ENCODE data around the gene DSE.

The DSE gene

DNA sequence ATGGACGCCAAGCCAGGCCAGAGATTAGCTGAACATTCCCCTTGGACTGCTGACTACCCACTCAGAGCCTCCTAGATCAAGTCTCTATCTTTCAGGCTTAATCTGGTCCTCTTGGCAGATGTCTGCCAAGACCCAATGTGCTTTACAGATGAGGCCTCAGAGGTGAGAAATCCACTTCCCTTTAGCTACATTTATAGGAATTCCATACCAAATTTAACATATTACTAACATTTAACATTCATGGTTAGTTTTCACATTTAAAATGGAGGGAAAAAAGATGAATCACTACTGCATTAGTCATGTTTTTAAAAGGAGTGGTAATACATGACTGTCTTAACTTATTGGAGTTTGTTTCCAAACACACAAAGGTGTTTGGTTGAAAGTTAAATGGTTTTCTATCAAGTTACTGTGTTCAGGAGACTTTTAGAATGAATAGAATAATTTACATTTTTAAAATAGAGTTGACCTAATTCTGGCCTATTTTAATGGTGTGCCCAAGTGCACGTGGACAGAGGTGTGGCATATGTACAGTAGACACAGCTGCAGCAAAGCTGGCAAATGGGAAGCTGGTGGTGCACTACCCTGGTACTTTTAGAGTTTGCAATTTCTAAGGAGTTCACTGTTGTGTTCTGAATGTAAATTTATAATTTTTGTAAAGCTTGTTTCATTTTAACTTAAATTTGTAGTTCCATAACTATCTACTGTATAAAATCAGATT, 48.5 kb downstream of the DSE start:
- DNase-seq = no peak

DNA sequence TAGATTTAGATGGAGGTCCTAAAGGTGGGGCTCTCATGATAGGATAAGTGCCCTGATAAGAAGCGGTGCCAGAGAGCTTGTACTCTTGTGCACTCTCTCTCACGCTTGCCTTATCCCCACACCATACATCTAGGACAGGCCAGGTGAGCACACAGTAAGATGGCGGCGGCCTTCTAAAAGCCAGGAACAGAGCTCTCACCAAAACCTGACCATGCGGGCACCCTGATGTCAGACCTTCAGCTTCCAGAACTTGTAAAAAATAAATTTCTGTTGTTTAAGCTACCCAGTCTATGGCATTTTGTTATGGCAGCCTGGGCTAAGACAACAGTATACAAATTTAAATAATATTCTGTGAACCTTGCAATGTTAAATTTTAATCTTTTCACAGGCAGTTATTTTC, 49.6 kb downstream of the DSE start:
- DNase-seq = no peak

DNA sequence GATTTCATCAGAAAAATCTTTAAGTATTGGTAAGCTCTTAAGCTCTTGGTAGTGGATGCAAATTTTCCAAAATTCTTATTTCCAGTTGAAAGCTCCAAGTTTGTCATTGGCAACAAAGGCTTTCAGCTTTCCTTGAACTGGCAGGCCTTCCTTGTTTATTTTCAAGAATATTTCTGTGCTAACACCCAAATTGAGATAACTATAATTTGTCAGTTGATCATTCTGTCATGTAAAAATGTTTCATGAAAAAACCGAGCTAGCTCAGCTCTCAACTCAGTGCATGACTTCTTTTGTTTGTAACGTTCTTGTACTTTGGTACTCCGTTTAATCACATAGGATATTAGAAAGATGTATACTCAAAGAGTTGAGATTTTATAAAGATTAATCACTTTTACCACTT, 51.5 kb downstream of the DSE start:
- DNase-seq = no peak

DNA sequence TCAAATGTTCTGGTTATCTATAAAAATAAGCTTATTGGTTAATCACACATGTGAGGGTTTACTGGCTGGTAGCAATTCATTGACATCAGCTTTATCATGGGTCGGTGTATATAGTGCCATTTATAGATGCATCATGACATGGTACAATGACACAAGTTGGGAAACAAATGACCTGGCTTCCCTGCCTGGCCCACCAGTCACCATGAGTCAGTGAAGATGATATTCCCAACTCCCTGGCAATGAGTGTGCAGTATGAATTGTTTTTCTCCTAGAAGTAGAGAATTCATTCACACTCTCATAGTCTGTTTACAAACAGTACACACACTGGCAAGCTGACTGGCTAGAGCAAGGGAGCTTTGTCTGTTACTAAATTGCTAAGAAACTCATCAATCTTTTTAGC, 53.3 kb downstream of the DSE start:
- no peak for DNase-seq

DNA sequence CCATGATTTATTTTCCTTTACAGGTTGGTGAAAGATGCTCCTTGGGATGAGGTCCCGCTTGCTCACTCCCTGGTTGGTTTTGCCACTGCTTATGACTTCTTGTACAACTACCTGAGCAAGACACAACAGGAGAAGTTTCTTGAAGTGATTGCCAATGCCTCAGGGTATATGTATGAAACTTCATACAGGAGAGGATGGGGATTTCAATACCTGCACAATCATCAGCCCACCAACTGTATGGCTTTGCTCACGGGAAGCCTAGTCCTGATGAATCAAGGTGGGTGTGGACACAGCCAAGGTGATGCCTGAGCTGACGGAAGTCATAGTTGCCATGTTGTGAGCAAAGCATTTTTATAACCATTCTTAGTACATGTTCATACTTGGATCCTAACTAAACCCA, 55.8 kb downstream of the DSE start:
- no peak for DNase-seq

DNA sequence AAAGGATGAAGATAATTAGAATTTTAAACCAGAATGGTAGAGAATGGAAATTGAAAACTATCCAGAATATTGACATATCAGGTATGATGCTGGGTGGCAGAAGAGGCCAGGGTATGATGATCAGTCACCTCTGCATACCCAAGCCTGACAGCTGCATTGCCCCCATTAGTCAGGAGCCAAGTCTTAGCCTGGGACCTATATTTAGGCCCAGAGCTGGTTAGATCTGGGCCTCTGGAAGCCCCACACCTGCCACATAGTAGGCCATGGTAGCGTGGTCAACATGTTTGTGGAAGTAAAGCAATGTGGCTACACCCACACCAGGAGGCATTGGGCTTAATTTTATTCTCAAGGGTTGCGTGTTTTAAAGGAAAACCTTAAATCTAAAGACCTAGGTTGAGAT, 58.4 kb downstream of the DSE start:
- no peak for DNase-seq

DNA sequence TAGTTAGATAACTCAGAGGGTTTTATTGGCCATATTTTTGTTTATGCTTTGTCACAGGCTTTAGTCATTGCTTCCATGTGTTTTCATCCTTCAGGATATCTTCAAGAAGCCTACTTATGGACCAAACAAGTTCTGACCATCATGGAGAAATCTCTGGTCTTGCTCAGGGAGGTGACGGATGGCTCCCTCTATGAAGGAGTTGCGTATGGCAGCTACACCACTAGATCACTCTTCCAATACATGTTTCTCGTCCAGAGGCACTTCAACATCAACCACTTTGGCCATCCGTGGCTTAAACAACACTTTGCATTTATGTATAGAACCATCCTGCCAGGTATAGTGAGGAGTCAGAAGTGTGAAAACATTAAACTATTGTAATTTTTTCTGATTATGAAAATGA, 60.1 kb downstream of the DSE start:
- no peak for DNase-seq

DNA sequence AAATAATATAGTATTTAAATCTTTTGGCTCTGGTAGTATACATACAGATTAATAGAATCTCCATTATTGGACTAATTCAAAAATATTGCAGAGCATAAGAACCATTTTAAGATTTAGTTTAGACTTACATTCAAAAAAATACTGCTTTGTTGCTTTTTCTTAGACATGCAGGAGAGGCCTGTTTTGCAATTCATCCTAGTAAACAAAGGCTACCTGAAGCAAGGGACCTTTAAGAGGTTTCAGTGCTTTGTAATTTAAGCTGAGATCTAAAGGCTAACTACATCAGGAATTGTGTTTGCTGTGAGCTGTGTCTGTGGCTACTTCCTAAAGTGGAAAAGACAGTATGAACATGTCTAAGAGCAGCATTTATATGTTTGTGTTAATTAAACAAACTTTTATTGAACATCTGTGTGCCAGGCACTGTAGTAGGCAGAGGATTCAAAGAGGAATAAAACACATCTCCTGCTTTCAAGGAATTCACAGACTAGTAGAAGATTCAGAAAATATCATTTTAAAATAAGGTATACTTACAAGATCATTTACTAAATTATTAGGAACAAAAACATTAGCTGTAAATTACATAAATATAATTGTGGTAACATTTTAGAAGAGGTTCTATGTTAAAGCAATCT, 61.3 kb downstream of the DSE start:
- no peak for DNase-seq

DNA sequence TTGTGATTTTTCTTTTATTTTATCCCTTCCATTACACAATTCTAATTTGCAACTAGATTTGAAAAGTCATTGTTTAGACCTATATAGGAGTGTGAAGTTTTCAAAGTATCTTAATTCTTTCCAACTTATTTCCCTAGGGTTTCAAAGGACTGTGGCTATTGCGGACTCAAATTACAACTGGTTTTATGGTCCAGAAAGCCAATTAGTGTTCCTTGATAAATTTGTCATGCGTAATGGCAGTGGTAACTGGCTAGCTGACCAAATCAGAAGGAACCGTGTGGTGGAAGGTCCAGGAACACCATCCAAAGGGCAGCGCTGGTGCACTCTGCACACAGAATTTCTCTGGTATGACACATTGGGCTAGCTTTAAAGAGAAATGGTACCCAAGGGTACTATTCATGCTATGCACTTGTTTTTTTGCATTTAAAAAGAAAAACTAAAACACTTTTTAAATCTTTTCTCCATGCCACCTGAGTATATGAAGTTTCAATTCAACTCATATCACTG, 62.5 kb downstream of the DSE start:
- DNase-seq = no peak

DNA sequence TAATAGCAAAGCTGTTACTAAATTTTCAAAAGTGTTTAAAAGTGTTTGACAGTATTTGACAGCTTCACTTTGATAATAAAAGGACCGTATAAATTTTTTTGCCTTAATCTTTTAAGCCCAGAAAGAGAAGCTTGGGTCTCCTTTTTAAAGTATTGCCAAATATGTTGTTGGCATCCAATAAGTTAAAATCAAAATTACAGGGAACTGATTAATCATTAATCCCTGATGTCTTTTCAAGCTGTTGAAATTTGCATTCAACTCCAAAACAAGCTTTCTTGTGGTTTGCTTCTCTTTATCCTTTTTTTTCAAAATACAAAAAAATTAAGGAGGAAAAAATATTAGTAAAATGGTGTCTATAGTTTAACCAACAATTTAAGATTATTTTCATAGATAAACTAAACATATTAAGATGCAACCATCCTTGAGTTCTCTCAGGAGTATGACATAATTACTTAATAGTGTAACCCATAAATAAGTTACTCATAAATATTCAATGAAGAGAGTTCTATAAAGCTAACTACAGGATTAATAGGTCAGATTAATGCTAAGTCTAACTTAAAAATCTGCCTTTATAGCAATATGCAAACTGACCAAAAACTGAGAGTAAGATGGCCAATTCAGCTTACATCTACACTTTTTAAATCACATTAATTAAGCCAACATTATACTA, 63.4 kb downstream of the DSE start:
- no peak for DNase-seq

DNA sequence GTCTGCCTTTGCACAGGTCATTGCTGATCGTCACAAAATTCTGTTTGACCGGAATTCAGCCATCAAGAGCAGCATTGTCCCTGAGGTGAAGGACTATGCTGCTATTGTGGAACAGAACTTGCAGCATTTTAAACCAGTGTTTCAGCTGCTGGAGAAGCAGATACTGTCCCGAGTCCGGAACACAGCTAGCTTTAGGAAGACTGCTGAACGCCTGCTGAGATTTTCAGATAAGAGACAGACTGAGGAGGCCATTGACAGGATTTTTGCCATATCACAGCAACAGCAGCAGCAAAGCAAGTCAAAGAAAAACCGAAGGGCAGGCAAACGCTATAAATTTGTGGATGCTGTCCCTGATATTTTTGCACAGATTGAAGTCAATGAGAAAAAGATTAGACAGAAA, 65.8 kb downstream of the DSE start:
- DNase-seq = no peak

DNA sequence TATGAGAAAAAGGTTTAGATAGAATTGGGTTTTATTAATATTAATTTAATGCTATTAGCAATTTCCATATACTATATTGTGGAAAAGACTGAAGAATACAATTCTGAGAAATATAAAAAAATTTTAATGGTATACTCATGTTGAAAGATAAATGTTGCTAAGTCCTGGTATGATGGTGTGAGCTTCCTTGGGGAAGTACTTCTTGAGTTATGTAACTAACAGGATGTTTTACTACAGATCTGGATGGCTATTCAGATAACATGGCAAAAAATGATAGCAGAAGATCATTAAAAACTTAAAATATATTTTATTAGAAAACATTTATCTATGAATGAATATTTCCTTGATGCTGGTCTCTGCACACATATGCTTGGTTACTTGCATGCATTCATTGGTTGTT, 66.9 kb downstream of the DSE start:
- no peak for DNase-seq

DNA sequence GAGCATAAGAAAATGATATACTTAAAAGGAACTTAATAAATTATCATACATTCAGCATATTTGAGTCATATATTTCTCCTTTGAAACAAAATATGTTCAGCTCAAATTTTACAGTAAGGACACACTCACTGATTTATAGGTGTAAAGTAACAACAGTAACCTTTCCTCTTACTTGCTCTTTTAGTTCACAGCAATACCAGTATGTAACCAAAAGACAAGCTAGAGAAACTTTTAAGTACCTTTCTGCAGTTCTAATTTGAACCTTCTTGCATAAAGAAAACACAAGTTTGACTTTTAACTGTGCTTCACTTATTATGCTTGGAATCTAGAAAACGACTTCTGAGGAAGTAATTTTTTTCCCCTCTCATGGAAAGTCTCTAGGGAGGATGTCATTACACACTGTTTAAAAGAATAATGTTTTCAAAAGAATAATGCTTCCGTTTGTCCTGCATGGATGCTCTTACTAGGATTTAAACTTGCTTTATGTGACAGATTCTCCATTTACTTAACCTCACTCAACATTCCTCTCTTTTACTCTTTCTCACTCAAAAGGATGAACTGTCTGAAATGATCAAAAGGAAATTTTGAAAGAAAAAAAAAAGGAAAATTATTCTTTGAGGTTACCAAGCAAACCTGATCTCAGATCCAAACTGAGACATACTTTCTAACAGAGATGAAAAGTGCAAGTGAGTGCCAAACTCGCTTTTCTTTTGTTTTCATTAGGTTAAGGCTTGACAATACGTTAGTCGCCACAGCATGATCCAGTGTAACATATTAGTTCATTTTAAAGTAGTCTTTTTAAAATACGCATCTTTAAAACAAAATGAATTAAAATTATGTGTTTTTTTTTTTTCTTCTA, 68.1 kb downstream of the DSE start:
- DNase-seq = no peak

DNA sequence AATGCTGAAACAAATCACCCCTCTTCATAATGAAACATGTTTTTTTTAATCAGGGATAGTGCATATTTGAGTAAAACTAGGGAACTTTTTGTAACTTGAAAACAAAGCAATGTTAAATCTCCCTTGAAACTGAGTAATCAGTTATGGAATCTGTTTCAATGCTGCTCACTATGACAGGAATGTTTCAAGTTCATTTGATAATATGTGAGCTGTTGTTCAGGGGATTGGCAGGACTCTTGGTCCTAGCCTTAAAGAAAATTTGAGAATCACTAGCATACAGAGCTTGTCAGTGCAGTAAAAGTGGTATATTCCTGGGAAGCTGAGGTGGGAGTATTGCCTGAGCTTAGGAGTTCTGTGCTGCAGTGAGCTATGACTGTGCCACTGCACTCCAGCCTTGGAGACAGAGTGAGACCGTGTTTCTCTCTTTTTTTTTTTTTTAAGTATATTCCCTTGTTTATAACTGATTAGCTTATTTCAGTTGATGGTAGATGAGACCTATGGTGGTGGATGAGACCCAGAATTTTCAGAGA, 68.8 kb downstream of the DSE start:
- DNase-seq = no peak

DNA sequence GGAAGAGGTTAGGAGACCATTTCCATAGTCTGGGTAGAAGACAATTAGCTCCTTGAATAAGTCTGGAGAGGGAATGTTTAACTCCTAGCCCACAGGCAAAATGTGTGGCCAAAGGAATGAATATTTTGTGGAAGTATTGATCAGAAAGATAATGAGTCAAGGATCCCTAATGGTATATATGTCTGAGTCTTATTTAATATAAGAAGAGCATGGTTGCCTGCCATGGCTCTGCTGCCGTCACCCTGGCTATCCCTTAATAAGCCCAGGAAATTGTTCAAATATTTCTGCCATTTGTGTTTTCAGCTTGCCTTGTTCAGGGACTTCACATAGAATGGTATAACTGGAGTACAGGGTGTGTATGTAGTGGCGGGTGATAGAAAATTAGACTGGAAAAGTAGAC, 72.4 kb downstream of the DSE start:
- DNase-seq = no peak

DNA sequence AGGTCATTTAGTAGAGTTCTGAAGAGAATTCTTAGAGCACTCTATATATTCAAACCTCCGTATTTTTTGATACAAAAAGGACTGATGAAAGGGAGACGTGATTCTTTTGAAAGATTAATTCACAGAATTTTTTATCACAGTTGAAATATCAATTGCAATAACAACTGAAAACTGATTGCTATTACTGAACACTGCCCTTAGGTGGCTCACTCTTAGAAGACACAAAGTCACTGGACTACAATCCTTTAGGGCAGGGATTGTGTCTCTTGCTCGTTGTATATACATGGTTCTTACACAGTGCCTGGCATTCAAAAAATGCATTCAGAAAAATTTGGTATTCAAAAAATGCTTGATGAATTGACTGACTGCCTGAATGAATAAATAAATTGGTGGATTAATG, 73.3 kb downstream of the DSE start:
- DNase-seq = no peak

DNA sequence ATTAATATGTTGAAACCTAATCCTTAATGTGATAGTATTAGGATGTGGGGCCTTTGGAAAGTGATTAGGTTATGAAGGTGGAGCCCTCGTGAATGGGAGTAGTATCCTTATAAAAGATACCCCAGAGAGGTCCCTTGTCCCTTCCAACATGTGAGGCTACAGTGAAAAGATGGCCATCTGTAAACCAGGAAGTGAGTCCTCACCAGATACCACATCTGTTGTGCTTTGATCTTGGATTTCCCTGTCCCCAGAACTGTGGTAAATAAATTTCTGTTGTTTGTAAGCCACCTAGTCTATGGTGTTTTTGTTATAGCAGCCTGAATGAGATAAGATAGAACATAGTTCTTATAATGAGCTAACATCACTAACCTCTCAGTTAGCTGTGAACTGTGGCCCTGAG, 73.8 kb downstream of the DSE start:
- DNase-seq = no peak

DNA sequence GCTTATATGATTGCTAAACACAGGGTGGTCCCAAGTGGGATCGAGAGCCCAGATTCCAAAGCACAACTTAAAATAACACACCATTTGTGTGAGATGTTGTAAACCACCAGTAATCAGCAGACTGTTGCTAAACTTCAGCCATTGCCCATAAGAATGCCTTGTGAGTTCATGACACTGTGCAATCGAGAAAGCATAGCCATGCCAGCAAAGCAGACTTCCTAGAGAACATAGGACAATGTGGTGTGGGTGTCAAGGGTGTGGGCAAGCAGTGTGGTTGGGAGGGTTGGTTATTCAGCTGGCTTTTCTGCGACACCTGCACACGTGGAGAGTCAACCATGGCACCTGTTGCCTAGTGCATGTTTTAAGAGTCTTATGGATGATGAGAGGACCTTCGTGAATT, 74.4 kb downstream of the DSE start:
- no peak for DNase-seq

DNA sequence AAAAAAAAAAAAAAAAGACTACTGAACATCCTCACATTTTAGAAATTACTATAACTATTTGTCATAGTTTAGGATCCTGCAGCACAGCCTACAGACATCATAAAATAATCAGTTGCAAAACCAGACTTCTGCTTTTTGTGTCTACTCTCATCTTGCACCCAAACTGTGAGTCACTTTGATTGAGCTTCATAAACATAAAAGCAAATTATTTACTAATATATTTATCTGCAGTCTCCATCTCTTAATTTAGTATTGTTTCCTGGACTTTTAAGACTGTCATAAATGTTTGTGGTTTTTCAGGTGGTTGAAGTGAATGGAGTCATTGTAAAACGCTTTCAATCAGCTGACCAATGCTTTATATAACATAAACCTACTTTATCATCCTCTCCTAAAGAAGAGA, 75.7 kb downstream of the DSE start:
- no peak for DNase-seq

DNA sequence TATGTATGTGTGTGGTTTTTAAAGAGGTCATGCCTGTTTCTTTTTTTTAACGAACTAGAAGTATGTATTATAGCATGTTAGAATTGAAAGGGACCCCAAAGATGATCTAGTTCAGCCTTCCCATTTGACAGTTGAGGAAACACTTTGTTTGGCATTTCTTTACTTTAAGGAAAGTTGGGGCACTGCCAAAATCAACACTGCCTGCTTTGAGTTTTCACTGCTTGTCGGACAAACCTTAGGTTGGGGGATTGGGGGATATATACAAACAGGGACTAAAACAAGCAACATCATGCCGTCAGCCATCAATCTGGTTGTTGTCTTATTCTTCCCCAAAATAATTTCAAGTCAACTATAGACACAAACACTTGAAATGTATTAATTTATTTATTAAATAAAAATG, 76.3 kb downstream of the DSE start:
- DNase-seq = no peak

DNA sequence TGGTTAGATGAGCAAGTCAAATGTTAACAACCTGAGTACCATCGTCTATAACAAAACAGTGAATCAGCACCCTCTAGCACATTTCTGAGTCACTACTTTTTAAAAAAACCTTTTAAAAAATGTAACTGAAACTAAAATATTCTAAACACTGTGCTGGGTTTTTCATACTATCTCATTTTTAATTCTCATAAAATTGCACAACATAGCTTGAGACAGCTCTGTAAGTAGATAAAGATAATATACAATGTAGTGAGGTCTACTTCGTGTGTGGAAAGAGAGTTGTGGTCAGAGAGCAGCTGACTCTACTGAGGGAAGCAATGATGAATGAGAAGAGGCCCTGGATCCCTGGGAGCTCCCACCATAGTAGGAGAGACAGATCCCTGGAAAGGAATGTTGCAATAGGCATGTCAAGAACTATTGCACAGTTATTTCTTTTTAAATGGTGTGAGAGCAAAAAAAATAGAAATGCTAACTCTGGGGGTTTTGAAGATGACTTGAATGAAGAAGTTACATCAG, 76.8 kb downstream of the DSE start:
- no peak for DNase-seq

DNA sequence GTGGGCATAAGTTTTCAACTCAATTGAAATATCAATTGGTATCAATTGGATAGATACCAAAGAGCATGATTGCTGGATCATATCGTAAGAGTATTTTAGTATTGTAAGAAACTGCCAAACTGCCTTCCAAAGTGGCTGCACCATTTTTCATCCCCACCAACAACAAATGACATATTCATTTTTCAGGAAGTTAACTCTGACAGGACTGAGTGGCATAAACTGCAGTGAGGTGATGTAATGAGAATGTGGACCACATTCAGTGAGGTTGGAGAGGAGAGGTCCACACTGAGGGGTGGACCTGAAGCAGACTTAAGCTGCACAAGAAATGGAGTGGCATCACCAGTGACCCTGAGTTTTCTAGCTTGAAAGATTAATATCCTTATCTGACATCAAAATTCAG, 78.8 kb downstream of the DSE start:
- no peak for DNase-seq

DNA sequence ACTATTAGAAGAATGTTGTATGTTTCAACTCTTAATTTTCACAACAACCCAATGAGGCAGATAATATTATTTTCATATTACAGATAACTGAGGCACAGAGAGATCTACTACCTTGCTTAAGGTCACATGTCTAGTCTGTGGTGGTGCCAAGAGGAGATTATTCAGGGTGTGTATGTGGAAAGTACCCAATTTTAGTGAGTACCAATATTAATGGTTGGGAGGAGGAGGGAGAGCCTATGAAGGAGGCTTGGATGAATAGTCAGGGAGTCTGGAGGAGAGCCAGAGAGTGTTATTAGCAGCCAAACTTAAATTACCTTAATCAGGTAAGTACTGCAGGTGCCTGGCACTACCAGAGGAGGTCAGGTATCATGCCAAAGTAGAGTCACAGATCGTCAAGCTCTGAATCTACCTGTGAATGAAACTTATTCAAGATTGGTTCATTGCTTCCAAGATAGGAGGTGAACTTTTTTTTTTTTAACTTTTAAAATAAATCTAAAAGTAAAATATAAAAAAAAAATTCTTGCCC, 79.5 kb downstream of the DSE start:
- DNase-seq = no peak
